ENCODE measurements around the gene POMGNT2.

DNA sequence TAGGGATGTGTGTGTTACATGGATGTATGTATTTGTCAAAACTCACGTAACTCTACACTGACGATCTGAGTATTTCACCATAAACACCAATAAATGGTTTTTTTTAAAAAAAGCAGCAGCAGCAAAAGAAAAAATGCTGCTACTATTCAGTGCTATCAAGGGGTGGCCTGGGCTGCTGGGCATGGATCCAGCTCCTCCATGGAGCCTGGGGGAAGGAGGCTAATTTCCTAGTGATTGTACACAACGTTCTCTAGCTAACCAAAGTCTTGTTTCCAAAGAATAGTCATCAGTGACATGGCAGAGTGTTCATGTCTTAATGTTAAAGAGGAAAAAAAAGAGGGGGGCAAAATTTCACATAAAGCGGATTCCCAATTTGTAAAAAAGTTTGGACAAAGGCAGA is 29.0 kb downstream of the POMGNT2 start:
- TF ChIP-seq, protein P1, sequence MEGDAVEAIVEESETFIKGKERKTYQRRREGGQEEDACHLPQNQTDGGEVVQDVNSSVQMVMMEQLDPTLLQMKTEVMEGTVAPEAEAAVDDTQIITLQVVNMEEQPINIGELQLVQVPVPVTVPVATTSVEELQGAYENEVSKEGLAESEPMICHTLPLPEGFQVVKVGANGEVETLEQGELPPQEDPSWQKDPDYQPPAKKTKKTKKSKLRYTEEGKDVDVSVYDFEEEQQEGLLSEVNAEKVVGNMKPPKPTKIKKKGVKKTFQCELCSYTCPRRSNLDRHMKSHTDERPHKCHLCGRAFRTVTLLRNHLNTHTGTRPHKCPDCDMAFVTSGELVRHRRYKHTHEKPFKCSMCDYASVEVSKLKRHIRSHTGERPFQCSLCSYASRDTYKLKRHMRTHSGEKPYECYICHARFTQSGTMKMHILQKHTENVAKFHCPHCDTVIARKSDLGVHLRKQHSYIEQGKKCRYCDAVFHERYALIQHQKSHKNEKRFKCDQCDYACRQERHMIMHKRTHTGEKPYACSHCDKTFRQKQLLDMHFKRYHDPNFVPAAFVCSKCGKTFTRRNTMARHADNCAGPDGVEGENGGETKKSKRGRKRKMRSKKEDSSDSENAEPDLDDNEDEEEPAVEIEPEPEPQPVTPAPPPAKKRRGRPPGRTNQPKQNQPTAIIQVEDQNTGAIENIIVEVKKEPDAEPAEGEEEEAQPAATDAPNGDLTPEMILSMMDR (IDR thresholded peaks at IDR 0.05), result no peak
- no peak for TF ChIP-seq POLR2A (IDR thresholded peaks at IDR 0.05)

All from body of pancreas (tissue), 4 donors.